ENCODE data around the gene PDE4A.
A peak's percentile ranks its signal among the peaks of the same experiment; 100 is the strongest.
"Not testable (repeated sequence)": the region's sequence is repeated elsewhere in the genome, so short reads cannot be mapped to it uniquely, and the experiment has no call there.

PDE4A gene

GRCh38 chr19:10462042-10462441 lies 41.7 kb downstream of the PDE4A start:
- not testable (repeated sequence) for DNase-seq (ENCODE audit: low spot score)

- no peak for DNase-seq (ENCODE audit: low spot score)
Measured at GRCh38 chr19:10462557-10462956, 42.2 kb downstream of the PDE4A start.

- DNase-seq (ENCODE audit: low spot score) = no peak
Measured at GRCh38 chr19:10464456-10464855, 44.1 kb downstream of the PDE4A start.

- no peak for DNase-seq (ENCODE audit: low spot score)
Measured at GRCh38 chr19:10467104-10467706, 46.9 kb downstream of the PDE4A start.

- no peak for DNase-seq (ENCODE audit: low spot score)
Measured at GRCh38 chr19:10468133-10468532, 47.8 kb downstream of the PDE4A start.

GRCh38 chr19:10471909-10472308 lies 51.6 kb downstream of the PDE4A start:
- peak; percentile 31 for DNase-seq (ENCODE audit: low spot score)

- no peak for DNase-seq (ENCODE audit: low spot score)
Measured at GRCh38 chr19:10473192-10473591, 52.9 kb downstream of the PDE4A start.

GRCh38 chr19:10474962-10475451 lies 54.7 kb downstream of the PDE4A start:
- no peak for DNase-seq (ENCODE audit: low spot score)

- no peak for DNase-seq (ENCODE audit: low spot score)
Measured at GRCh38 chr19:10478476-10478875, 58.1 kb downstream of the PDE4A start.

- DNase-seq (ENCODE audit: low spot score) = peak; percentile 92
Measured at GRCh38 chr19:10478903-10479384, 58.6 kb downstream of the PDE4A start.

- DNase-seq (ENCODE audit: low spot score) = no peak
Measured at GRCh38 chr19:10486551-10486950, 66.2 kb downstream of the PDE4A start.

- DNase-seq (ENCODE audit: low spot score) = no peak
Measured at GRCh38 chr19:10491472-10492047, 71.2 kb downstream of the PDE4A start.

GRCh38 chr19:10497371-10497770 lies 77.0 kb downstream of the PDE4A start:
- DNase-seq (ENCODE audit: low spot score) = no peak

- DNase-seq (ENCODE audit: low spot score) = no peak
Measured at GRCh38 chr19:10499550-10500246, 79.4 kb downstream of the PDE4A start.

GRCh38 chr19:10500247-10500592 lies 79.9 kb downstream of the PDE4A start:
- DNase-seq (ENCODE audit: low spot score) = no peak

- no peak for DNase-seq (ENCODE audit: low spot score)
Measured at GRCh38 chr19:10501971-10502523, 81.7 kb downstream of the PDE4A start.

GRCh38 chr19:10502524-10503001 lies 82.2 kb downstream of the PDE4A start:
- DNase-seq (ENCODE audit: low spot score) = peak; percentile 91

- no peak for DNase-seq (ENCODE audit: low spot score)
Measured at GRCh38 chr19:10503002-10503789, 82.9 kb downstream of the PDE4A start, which contains the start of gene KEAP1. Gene KEAP1 (minus strand): TSS chr19:10503356. CDS start chr19:10500033, 3,323 bp downstream.

GRCh38 chr19:10505583-10506229 lies 85.4 kb downstream of the PDE4A start:
- peak; percentile 86 for DNase-seq (ENCODE audit: low spot score)

- DNase-seq (ENCODE audit: low spot score) = no peak
Measured at GRCh38 chr19:10508036-10508435, 87.7 kb downstream of the PDE4A start.

GRCh38 chr19:10508707-10509106 lies 88.4 kb downstream of the PDE4A start:
- no peak for DNase-seq (ENCODE audit: low spot score)
